Fibroblast of lung (primary cell): Measurements from ENCODE around the gene TMEM132C. TPM values are rescaled to one million over a fixed set of nuclear protein-coding genes. Genes with fewer than 3 reads are reported as not detected.

ENCODE experiments used
- DNase-seq, 2 donors: peaks; one replicate each; pipeline versions ENCODE4 v3.0.0 to v3.0.0-alpha.2; 2010; ENCODE audit warnings: low read depth in 2 of 2
- H2AFZ ChIP-seq: 2 replicates; pipeline ENCODE4 v1.5.1; 2012; ENCODE audit warnings: low read length, control low read depth, inconsistent platforms
- H3K27ac ChIP-seq: 2 replicates; pipeline ENCODE4 v1.5.1; 2011; ENCODE audit warnings: low read length, control low read depth; ENCODE audit not compliant: insufficient read depth
- H3K27me3 ChIP-seq: 2 replicates; pipeline ENCODE4 v1.5.1; 2011; ENCODE audit warnings: mild to moderate bottlenecking, low read length; ENCODE audit not compliant: control insufficient read depth, insufficient read depth
- H3K36me3 ChIP-seq: 2 replicates; pipeline ENCODE4 v1.5.1; 2011; ENCODE audit warnings: low read length; ENCODE audit not compliant: control insufficient read depth, insufficient read depth
- H3K4me1 ChIP-seq: 2 replicates; pipeline ENCODE4 v1.5.1; 2011; ENCODE audit warnings: low read length; ENCODE audit not compliant: control insufficient read depth, insufficient read depth; ENCODE audit errors: extremely low read depth
- H3K4me2 ChIP-seq: 2 replicates; pipeline ENCODE4 v1.5.1; 2011; ENCODE audit warnings: low read length, control low read depth; ENCODE audit not compliant: insufficient read depth; ENCODE audit errors: extremely low read depth
- H3K4me3 ChIP-seq, 4 experiments: fragments of 200-600 bp in 1 of 4; sonication (generic) in 1 of 4; replicated peaks in 1 of 4; 2 replicates each; pipeline ENCODE4 v1.5.1; 2011 to 2016; ENCODE audit warnings: low read length in 4 of 4, low read depth in 3 of 4, mild to moderate bottlenecking in 3 of 4, control low read depth in 2 of 4, inconsistent platforms in 1 of 4, mixed read lengths in 1 of 4; ENCODE audit not compliant: insufficient read depth in 1 of 4; ENCODE audit errors: control extremely low read depth in 1 of 4
- H3K79me2 ChIP-seq: 2 replicates; pipeline ENCODE4 v1.5.1; 2012; ENCODE audit warnings: mild to moderate bottlenecking, low read length, inconsistent platforms; ENCODE audit not compliant: control insufficient read depth, insufficient read depth
- H3K9ac ChIP-seq: 2 replicates; pipeline ENCODE4 v1.5.1; 2011; ENCODE audit warnings: mild to moderate bottlenecking, low read length, control low read depth; ENCODE audit not compliant: insufficient read depth
- H3K9me3 ChIP-seq: 2 replicates; pipeline ENCODE4 v1.5.1; 2012; ENCODE audit warnings: low read depth, low read length; ENCODE audit not compliant: control insufficient read depth, insufficient read depth
- H4K20me1 ChIP-seq: 2 replicates; pipeline ENCODE4 v1.5.1; 2011; ENCODE audit warnings: low read length; ENCODE audit not compliant: control insufficient read depth, insufficient read depth; ENCODE audit errors: extremely low read depth
- EZH2 ChIP-seq: IDR thresholded peaks from 2 replicates; pipeline ENCODE4 v1.5.1; 2012; ENCODE audit warnings: low read length, control low read depth, mild to moderate bottlenecking; ENCODE audit errors: missing control alignments
- polyA plus RNA-seq, 2 donors: library from polyadenylated mRNA; depleted of rRNA in 1 of 2; stranded (reverse) in 1 of 2; unstranded in 1 of 2; fragments of >200 nt; gene quantifications; 2 replicates each; pipeline ENCODE4 v1.2.1, GENCODE V29; 2011 to 2012; ENCODE audit warnings: missing spikeins in 1 of 2
- total RNA-seq: library from RNA; depleted of rRNA; stranded (reverse); fragments of >200 nt; gene quantifications from 2 replicates; pipeline ENCODE4 v1.2.1, GENCODE V29; 2014
- TF ChIP-seq, protein P1 (sequence below), 2 donors: IDR thresholded peaks in 1 of 2; conservative IDR thresholded peaks in 1 of 2; 1 replicate in 1 of 2; 2 replicates in 1 of 2; pipeline ENCODE4 v1.5.1; 2011 to 2012; ENCODE audit warnings: low read length in 2 of 2, control low read depth in 1 of 2, inconsistent platforms in 1 of 2, low read depth in 1 of 2, mild to moderate bottlenecking in 1 of 2

The TMEM132C gene
- total and polyA plus RNA-seq, 2 donors (not counting 1 experiment from before 2014, with no cell fraction given): not detected

DNA sequence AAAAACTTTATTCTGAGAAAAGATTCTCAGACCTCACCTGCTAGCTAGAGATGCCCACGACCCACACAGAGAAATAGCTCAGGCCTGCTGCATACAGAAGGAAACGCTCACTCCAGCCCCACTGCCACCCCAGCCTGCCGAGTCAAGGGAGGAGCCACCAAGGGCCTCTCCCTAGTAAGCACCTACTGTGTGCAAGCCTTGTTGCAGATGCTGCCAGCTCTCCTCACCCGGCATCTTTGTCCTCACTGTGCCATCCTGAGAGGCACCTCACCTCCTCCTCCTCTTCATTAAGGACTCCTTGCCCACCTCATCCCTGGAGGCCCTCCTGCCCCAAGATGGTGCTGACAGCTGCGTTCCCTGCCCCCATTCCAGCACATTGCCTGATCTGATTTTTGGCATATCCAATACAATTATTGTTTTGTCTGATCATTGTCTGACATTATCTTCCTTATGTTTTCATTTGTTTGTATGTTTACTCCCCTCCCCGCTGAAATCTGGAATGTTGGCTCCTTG, 359.9 kb downstream of the TMEM132C start:
- H3K27me3 ChIP-seq: no peaks in the 10 kb centered on the region
- TF ChIP-seq, protein P1, sequence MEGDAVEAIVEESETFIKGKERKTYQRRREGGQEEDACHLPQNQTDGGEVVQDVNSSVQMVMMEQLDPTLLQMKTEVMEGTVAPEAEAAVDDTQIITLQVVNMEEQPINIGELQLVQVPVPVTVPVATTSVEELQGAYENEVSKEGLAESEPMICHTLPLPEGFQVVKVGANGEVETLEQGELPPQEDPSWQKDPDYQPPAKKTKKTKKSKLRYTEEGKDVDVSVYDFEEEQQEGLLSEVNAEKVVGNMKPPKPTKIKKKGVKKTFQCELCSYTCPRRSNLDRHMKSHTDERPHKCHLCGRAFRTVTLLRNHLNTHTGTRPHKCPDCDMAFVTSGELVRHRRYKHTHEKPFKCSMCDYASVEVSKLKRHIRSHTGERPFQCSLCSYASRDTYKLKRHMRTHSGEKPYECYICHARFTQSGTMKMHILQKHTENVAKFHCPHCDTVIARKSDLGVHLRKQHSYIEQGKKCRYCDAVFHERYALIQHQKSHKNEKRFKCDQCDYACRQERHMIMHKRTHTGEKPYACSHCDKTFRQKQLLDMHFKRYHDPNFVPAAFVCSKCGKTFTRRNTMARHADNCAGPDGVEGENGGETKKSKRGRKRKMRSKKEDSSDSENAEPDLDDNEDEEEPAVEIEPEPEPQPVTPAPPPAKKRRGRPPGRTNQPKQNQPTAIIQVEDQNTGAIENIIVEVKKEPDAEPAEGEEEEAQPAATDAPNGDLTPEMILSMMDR (conservative IDR thresholded peaks at IDR 0.05 in 1 of 2, IDR thresholded peaks at IDR 0.05 in 1 of 2; ENCODE audit: low read depth in 1 of 2, low read length in 2 of 2): no peak
- TF ChIP-seq EZH2: no peak
- H3K9ac ChIP-seq: no peak overlapping the region
- H3K79me2 ChIP-seq: no peaks in the 10 kb centered on the region
- no peak for DNase-seq
- no peak overlapping the region for H3K27ac ChIP-seq
- no peaks in the 10 kb centered on the region for H3K4me1 ChIP-seq
- H3K4me3 ChIP-seq: no peak overlapping the region
- no peaks in the 10 kb centered on the region for H3K36me3 ChIP-seq
- no peak overlapping the region for H3K4me2 ChIP-seq
- H4K20me1 ChIP-seq: no peaks in the 10 kb centered on the region
- H2AFZ ChIP-seq: no peak overlapping the region
- H3K9me3 ChIP-seq: no peaks in the 10 kb centered on the region

DNA sequence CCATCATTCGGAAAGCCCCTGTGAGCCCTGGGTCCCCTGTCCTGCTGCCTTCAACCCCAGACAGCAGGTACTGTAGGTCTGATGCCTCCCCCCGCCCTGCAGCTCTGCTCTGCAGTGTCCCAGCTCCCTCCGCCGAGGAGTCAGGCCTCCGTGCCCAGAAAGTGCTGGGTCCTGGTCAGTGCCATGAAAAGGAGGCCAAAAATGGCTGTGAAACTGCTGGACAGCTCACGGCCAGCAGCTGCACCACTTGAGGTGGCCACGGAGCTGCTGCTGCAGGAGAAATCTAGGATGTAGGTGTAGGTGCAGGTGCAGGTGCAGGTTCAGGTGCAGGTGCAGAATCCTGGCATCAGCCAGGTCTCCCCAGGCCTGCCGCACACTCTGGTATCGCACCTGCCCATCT, 360.7 kb downstream of the TMEM132C start:
- H3K4me1 ChIP-seq: no peaks in the 10 kb centered on the region
- no peak overlapping the region for H3K4me3 ChIP-seq
- no peaks in the 10 kb centered on the region for H3K36me3 ChIP-seq
- H3K27me3 ChIP-seq: no peaks in the 10 kb centered on the region
- DNase-seq: no peak
- H3K27ac ChIP-seq: no peak overlapping the region
- no peaks in the 10 kb centered on the region for H3K79me2 ChIP-seq
- no peak overlapping the region for H3K9ac ChIP-seq
- H3K9me3 ChIP-seq: no peaks in the 10 kb centered on the region
- H3K4me2 ChIP-seq: no peak overlapping the region
- H4K20me1 ChIP-seq: no peaks in the 10 kb centered on the region
- TF ChIP-seq EZH2: no peak
- TF ChIP-seq, protein P1 (conservative IDR thresholded peaks at IDR 0.05 in 1 of 2, IDR thresholded peaks at IDR 0.05 in 1 of 2; ENCODE audit: low read depth in 1 of 2, low read length in 2 of 2): no peak
- no peak overlapping the region for H2AFZ ChIP-seq

DNA sequence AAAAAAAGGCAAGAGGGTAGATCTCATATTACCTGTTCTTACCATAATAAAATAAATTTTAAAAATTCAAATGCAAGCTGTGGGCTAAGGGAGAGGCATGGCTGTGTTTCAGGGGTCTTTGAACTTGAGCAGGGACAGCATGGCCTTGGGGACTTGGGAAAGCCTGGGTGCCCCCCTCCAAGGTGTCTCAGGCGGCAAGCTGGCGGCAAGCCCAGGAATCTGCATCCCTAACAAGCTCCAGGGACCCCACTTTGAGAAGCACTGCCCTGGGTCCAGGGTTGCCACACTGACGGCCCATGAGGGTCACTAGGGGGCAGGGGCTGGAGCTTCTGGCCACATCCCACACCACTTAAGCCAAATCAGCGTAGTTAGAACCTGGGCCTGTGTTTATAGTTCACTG, 363.0 kb downstream of the TMEM132C start:
- no peak overlapping the region for H2AFZ ChIP-seq
- no peaks in the 10 kb centered on the region for H3K9me3 ChIP-seq
- H4K20me1 ChIP-seq: no peaks in the 10 kb centered on the region

More for the DNA sequence above, 363.0 kb downstream of the TMEM132C start:
- DNase-seq: no peak
- no peak overlapping the region for H3K9ac ChIP-seq
- no peaks in the 10 kb centered on the region for H3K27me3 ChIP-seq
- no peak overlapping the region for H3K4me3 ChIP-seq
- no peaks in the 10 kb centered on the region for H3K4me1 ChIP-seq
- H3K4me2 ChIP-seq: no peak overlapping the region
- no peak overlapping the region for H3K27ac ChIP-seq
- H3K79me2 ChIP-seq: no peaks in the 10 kb centered on the region
- no peaks in the 10 kb centered on the region for H3K36me3 ChIP-seq
- no peak for TF ChIP-seq EZH2
- TF ChIP-seq, protein P1 (conservative IDR thresholded peaks at IDR 0.05 in 1 of 2, IDR thresholded peaks at IDR 0.05 in 1 of 2; ENCODE audit: low read depth in 1 of 2, low read length in 2 of 2): no peak
